HEK293 (cell line): Measurements from ENCODE around the gene ACOT12.

Source experiments
- BCL11A ChIP-seq: fragments of 450-650 bp; formaldehyde crosslinking; IDR thresholded peaks from 2 replicates; pipeline ENCODE4 v1.5.1; 2016; ENCODE audit warnings: low read depth, missing biosample characterization, missing genetic modification characterization
- GLI4 ChIP-seq: fragments of 450-650 bp; formaldehyde crosslinking; IDR thresholded peaks from 2 replicates; pipeline ENCODE4 v1.5.1; 2016; ENCODE audit warnings: missing biosample characterization, missing genetic modification characterization
- GLIS2 ChIP-seq: fragments of 450-650 bp; formaldehyde crosslinking; IDR thresholded peaks from 2 replicates; pipeline ENCODE4 v1.5.1; 2016; ENCODE audit warnings: missing biosample characterization, missing genetic modification characterization
- OVOL3 ChIP-seq: fragments of 450-650 bp; formaldehyde crosslinking; IDR thresholded peaks from 2 replicates; pipeline ENCODE4 v1.5.1; 2016; ENCODE audit warnings: missing biosample characterization, missing genetic modification characterization
- SCRT1 ChIP-seq: fragments of 450-650 bp; formaldehyde crosslinking; IDR thresholded peaks from 2 replicates; pipeline ENCODE4 v1.5.1; 2016; ENCODE audit warnings: missing biosample characterization, missing genetic modification characterization, borderline replicate concordance
- SP7 ChIP-seq: fragments of 450-650 bp; formaldehyde crosslinking; IDR thresholded peaks from 2 replicates; pipeline ENCODE4 v1.5.1; 2016; ENCODE audit warnings: missing biosample characterization, missing genetic modification characterization
- ZFP41 ChIP-seq: fragments of 450-650 bp; formaldehyde crosslinking; IDR thresholded peaks from 2 replicates; pipeline ENCODE4 v1.5.1; 2016; ENCODE audit warnings: missing biosample characterization, missing genetic modification characterization, borderline replicate concordance
- ZIC2 ChIP-seq: fragments of 450-650 bp; formaldehyde crosslinking; IDR thresholded peaks from 2 replicates; pipeline ENCODE4 v1.5.1; 2016; ENCODE audit warnings: missing biosample characterization, missing genetic modification characterization
- ZNF138 ChIP-seq: fragments of 450-650 bp; formaldehyde crosslinking; IDR thresholded peaks from 2 replicates; pipeline ENCODE4 v1.5.1; 2016; ENCODE audit warnings: missing biosample characterization, missing genetic modification characterization, borderline replicate concordance
- ZNF146 ChIP-seq: fragments of 450-650 bp; formaldehyde crosslinking; IDR thresholded peaks from 2 replicates; pipeline ENCODE4 v1.5.1; 2016; ENCODE audit warnings: missing biosample characterization, missing genetic modification characterization
- ZNF223 ChIP-seq: fragments of 450-650 bp; formaldehyde crosslinking; IDR thresholded peaks from 2 replicates; pipeline ENCODE4 v1.5.1; 2016; ENCODE audit warnings: missing biosample characterization, missing genetic modification characterization
- ZNF239 ChIP-seq: fragments of 450-650 bp; formaldehyde crosslinking; IDR thresholded peaks from 2 replicates; pipeline ENCODE4 v1.5.1; 2016; ENCODE audit warnings: missing biosample characterization, missing genetic modification characterization
- ZNF335 ChIP-seq: fragments of 450-650 bp; formaldehyde crosslinking; conservative IDR thresholded peaks from 2 replicates; pipeline ENCODE4 v1.5.1; 2016; ENCODE audit warnings: missing biosample characterization, missing genetic modification characterization
- ZNF341 ChIP-seq: fragments of 450-650 bp; formaldehyde crosslinking; IDR thresholded peaks from 2 replicates; pipeline ENCODE4; 2016; ENCODE audit warnings: low read depth, missing biosample characterization, missing genetic modification characterization
- ZNF354C ChIP-seq: fragments of 450-650 bp; formaldehyde crosslinking; IDR thresholded peaks from 2 replicates; pipeline ENCODE4 v1.5.1; 2016; ENCODE audit warnings: missing biosample characterization, missing genetic modification characterization, low read depth, borderline replicate concordance
- ZNF404 ChIP-seq: fragments of 450-650 bp; formaldehyde crosslinking; IDR thresholded peaks from 2 replicates; pipeline ENCODE4 v1.5.1; 2017; ENCODE audit warnings: missing biosample characterization, missing genetic modification characterization
- ZNF473 ChIP-seq: fragments of 450-650 bp; formaldehyde crosslinking; IDR thresholded peaks from 2 replicates; pipeline ENCODE4 v1.5.1; 2017; ENCODE audit warnings: missing biosample characterization, missing genetic modification characterization
- ZNF549 ChIP-seq: fragments of 450-650 bp; IDR thresholded peaks from 2 replicates; pipeline ENCODE4 v1.5.1; 2018; ENCODE audit warnings: missing biosample characterization, missing genetic modification characterization, mild to moderate bottlenecking, inconsistent platforms, moderate library complexity
- ZNF623 ChIP-seq: fragments of 450-650 bp; formaldehyde crosslinking; IDR thresholded peaks from 2 replicates; pipeline ENCODE4 v1.5.1; 2016; ENCODE audit warnings: missing biosample characterization, missing genetic modification characterization
- ZNF624 ChIP-seq: fragments of 450-650 bp; formaldehyde crosslinking; IDR thresholded peaks from 2 replicates; pipeline ENCODE4 v1.5.1; 2017; ENCODE audit warnings: missing biosample characterization, missing genetic modification characterization
- ZNF701 ChIP-seq: fragments of 450-650 bp; formaldehyde crosslinking; IDR thresholded peaks from 2 replicates; pipeline ENCODE4 v1.5.1; 2016; ENCODE audit warnings: missing biosample characterization, missing genetic modification characterization
- ZNF792 ChIP-seq: fragments of 450-650 bp; formaldehyde crosslinking; IDR thresholded peaks from 2 replicates; pipeline ENCODE4 v1.5.1; 2016; ENCODE audit warnings: missing biosample characterization, missing genetic modification characterization
- ZSCAN16 ChIP-seq: fragments of 450-650 bp; formaldehyde crosslinking; IDR thresholded peaks from 2 replicates; pipeline ENCODE4 v1.5.1; 2016; ENCODE audit warnings: missing biosample characterization, missing genetic modification characterization
- TF ChIP-seq, protein P1 (sequence below): fragments of 450-650 bp; formaldehyde crosslinking; IDR thresholded peaks from 2 replicates; pipeline ENCODE4 v1.5.1; 2016; ENCODE audit warnings: missing biosample characterization, missing genetic modification characterization
- TF ChIP-seq, protein P2 (sequence below): fragments of 450-650 bp; formaldehyde crosslinking; IDR thresholded peaks from 2 replicates; pipeline ENCODE4 v1.5.0; 2017; ENCODE audit warnings: missing biosample characterization, missing genetic modification characterization, borderline replicate concordance
- TF ChIP-seq, protein P3 (sequence below): fragments of 450-650 bp; formaldehyde crosslinking; IDR thresholded peaks from 2 replicates; pipeline ENCODE4; 2016; ENCODE audit warnings: missing biosample characterization, missing genetic modification characterization
- TF ChIP-seq, protein P4 (sequence below): fragments of 450-650 bp; formaldehyde crosslinking; IDR thresholded peaks from 2 replicates; pipeline ENCODE4 v1.5.1; 2017; ENCODE audit warnings: missing biosample characterization, missing genetic modification characterization
- TF ChIP-seq, protein P5 (sequence below): fragments of 450-650 bp; formaldehyde crosslinking; IDR thresholded peaks from 2 replicates; pipeline ENCODE4 v1.5.1; 2016; ENCODE audit warnings: missing biosample characterization, missing genetic modification characterization
- TF ChIP-seq, protein P6 (sequence below): fragments of 450-650 bp; formaldehyde crosslinking; IDR thresholded peaks from 2 replicates; pipeline ENCODE4 v1.5.1; 2016; ENCODE audit warnings: missing biosample characterization, missing genetic modification characterization
- TF ChIP-seq, protein P7 (sequence below): fragments of 450-650 bp; formaldehyde crosslinking; optimal IDR thresholded peaks from 2 replicates; pipeline ENCODE3; 2016; ENCODE audit warnings: missing biosample characterization, mild to moderate bottlenecking, missing genetic modification characterization

ACOT12 gene

DNA sequence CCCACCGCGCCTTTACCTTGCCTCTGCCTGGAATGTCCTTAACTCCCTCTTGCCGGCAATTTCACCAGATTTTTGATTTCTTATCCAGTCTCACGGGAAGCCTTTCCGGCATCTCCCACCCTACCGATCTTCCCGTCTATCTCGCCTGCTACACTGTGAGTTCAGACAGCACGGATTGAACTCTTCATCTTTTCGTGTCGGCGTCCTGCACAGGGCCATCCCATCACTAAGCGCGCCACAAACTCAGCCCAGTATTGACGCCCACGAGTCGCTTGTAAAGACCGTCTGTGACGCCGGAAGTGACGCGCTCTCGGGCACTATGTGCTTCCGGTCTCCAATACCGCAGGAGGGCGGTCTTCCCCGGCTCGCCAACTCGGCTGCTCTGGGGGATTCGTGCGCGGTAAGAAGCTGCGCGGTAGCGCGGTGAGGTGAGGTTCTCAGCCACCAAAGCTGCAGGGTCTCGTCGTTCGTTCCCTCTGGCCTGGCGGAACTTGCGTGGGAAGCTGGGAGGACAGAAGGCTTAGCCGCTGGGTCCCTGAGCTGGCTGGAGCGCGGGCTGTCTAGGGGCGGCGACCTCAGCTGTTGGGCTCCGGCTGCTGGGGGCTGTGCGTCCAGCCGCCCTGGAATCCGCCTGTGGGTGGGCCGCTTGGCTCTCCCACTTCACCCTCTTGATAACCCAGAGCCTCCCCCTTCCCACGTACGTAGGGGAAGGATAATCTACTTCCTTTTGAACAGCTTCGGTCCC, 92.5 kb downstream of the ACOT12 start, which contains the start of gene ZCCHC9 (continued):
- TF ChIP-seq OVOL3 (tag by site-specific recombination) (no peak), SCRT1 (no peak), ZNF146 (tag by site-specific recombination) (no peak), SP7 (tag by site-specific recombination) (peak; percentile 77), ZNF623 (tag by site-specific recombination) (0 out of 2 replicates have a peak, but pooled peaks have one; percentile 1), ZNF223 (tag by site-specific recombination) (no peak), ZIC2 (tag by site-specific recombination) (peak; percentile 63; the same call in 1 of the 2 replicates), ZNF701 (tag by site-specific recombination) (peak; percentile 89), BCL11A (tag by site-specific recombination) (no peak), ZNF341 (tag by site-specific recombination) (peak; percentile 77), ZFP41 (tag by site-specific recombination) (no peak), ZNF549 (tag by site-specific recombination) (no peak), ZNF335 (tag by site-specific recombination) (peak; percentile 84), ZNF473 (tag by site-specific recombination) (no peak), ZNF624 (tag by site-specific recombination) (no peak), ZNF792 (tag by site-specific recombination) (no peak), ZNF354C (tag by site-specific recombination) (no peak), ZSCAN16 (tag by site-specific recombination) (no peak), GLIS2 (tag by site-specific recombination) (peak; percentile 91), GLI4 (tag by site-specific recombination) (no peak), ZNF239 (tag by site-specific recombination) (no peak), ZNF404 (no peak), ZNF138 (tag by site-specific recombination) (no peak)
- TF ChIP-seq, protein P1, sequence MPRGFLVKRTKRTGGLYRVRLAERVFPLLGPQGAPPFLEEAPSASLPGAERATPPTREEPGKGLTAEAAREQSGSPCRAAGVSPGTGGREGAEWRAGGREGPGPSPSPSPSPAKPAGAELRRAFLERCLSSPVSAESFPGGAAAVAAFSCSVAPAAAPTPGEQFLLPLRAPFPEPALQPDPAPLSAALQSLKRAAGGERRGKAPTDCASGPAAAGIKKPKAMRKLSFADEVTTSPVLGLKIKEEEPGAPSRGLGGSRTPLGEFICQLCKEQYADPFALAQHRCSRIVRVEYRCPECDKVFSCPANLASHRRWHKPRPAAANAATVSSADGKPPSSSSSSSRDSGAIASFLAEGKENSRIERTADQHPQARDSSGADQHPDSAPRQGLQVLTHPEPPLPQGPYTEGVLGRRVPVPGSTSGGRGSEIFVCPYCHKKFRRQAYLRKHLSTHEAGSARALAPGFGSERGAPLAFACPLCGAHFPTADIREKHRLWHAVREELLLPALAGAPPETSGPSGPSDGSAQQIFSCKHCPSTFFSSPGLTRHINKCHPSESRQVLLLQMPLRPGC, result peak; percentile 24; the same call in 1 of the 2 replicates
- TF ChIP-seq, protein P2, sequence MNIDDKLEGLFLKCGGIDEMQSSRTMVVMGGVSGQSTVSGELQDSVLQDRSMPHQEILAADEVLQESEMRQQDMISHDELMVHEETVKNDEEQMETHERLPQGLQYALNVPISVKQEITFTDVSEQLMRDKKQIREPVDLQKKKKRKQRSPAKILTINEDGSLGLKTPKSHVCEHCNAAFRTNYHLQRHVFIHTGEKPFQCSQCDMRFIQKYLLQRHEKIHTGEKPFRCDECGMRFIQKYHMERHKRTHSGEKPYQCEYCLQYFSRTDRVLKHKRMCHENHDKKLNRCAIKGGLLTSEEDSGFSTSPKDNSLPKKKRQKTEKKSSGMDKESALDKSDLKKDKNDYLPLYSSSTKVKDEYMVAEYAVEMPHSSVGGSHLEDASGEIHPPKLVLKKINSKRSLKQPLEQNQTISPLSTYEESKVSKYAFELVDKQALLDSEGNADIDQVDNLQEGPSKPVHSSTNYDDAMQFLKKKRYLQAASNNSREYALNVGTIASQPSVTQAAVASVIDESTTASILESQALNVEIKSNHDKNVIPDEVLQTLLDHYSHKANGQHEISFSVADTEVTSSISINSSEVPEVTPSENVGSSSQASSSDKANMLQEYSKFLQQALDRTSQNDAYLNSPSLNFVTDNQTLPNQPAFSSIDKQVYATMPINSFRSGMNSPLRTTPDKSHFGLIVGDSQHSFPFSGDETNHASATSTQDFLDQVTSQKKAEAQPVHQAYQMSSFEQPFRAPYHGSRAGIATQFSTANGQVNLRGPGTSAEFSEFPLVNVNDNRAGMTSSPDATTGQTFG (tag by site-specific recombination), result no peak
- TF ChIP-seq, protein P3, sequence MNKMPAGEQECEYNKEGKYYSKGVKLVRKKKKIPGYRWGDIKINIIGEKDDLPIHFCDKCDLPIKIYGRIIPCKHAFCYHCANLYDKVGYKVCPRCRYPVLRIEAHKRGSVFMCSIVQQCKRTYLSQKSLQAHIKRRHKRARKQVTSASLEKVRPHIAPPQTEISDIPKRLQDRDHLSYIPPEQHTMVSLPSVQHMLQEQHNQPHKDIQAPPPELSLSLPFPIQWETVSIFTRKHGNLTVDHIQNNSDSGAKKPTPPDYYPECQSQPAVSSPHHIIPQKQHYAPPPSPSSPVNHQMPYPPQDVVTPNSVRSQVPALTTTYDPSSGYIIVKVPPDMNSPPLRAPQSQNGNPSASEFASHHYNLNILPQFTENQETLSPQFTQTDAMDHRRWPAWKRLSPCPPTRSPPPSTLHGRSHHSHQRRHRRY (tag by site-specific recombination), result no peak
- TF ChIP-seq, protein P4, sequence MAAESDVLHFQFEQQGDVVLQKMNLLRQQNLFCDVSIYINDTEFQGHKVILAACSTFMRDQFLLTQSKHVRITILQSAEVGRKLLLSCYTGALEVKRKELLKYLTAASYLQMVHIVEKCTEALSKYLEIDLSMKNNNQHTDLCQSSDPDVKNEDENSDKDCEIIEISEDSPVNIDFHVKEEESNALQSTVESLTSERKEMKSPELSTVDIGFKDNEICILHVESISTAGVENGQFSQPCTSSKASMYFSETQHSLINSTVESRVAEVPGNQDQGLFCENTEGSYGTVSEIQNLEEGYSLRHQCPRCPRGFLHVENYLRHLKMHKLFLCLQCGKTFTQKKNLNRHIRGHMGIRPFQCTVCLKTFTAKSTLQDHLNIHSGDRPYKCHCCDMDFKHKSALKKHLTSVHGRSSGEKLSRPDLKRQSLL (tag by site-specific recombination), result no peak
- TF ChIP-seq, protein P5, sequence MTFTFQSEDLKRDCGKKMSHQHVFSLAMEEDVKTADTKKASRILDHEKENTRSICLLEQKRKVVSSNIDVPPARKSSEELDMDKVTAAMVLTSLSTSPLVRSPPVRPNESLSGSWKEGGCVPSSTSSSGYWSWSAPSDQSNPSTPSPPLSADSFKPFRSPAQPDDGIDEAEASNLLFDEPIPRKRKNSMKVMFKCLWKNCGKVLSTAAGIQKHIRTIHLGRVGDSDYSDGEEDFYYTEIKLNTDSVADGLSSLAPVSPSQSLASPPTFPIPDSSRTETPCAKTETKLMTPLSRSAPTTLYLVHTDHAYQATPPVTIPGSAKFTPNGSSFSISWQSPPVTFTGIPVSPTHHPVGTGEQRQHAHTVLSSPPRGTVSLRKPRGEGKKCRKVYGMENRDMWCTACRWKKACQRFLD, result no peak
- TF ChIP-seq, protein P6, sequence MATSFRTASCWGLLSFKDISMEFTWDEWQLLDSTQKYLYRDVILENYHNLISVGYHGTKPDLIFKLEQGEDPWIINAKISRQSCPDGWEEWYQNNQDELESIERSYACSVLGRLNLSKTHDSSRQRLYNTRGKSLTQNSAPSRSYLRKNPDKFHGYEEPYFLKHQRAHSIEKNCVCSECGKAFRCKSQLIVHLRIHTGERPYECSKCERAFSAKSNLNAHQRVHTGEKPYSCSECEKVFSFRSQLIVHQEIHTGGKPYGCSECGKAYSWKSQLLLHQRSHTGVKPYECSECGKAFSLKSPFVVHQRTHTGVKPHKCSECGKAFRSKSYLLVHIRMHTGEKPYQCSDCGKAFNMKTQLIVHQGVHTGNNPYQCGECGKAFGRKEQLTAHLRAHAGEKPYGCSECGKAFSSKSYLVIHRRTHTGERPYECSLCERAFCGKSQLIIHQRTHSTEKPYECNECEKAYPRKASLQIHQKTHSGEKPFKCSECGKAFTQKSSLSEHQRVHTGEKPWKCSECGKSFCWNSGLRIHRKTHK (tag by site-specific recombination), result no peak
- TF ChIP-seq, protein P7, sequence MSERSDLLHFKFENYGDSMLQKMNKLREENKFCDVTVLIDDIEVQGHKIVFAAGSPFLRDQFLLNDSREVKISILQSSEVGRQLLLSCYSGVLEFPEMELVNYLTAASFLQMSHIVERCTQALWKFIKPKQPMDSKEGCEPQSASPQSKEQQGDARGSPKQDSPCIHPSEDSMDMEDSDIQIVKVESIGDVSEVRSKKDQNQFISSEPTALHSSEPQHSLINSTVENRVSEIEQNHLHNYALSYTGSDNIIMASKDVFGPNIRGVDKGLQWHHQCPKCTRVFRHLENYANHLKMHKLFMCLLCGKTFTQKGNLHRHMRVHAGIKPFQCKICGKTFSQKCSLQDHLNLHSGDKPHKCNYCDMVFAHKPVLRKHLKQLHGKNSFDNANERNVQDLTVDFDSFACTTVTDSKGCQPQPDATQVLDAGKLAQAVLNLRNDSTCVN (tag by site-specific recombination), result peak; percentile 76
